GM10266 (cell line): Measurements from ENCODE around the gene CD80.
"Not testable (repeated sequence)": the region's sequence is repeated elsewhere in the genome, so short reads cannot be mapped to it uniquely, and the experiment has no call there.

ENCODE experiments used
- DNase-seq: peaks from one replicate; pipeline ENCODE4 v3.0.0; 2012; ENCODE audit errors: extremely low spot score
- TF ChIP-seq, protein P1 (sequence below): IDR thresholded peaks from 2 replicates; pipeline ENCODE4 v1.5.1; 2012; ENCODE audit warnings: mild to moderate bottlenecking, low read depth; ENCODE audit not compliant: control insufficient read depth, insufficient read depth; ENCODE audit errors: missing control alignments

The CD80 gene

DNA sequence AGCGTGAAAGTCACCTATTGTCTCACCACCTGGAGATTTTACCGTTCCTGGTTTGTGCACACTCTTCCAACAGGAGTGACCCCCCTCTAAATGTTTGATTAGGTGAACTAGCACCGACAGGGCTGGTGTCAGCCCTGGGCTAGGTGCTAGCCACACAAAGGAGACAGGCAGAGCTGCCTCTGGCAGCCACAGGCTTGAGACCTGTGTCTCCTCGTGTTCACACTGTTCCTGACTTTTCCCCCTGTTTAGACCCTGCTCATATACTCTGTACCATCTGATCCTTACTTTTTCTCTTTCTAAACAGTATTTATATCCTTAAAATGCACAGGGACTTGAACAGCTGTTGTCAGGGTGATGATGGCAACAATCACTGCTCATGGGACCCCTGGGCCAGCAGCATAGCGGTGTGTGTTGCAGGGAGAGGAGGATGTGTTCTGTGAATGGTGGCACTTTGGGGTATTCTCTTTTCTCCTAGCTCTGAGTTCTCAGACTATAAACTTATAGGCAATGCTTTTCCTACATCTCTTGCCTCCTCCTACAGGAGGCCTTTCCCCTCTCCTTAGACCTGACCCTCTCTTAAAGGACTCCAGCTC is 5.5 kb downstream of the CD80 start:
- TF ChIP-seq, protein P1, sequence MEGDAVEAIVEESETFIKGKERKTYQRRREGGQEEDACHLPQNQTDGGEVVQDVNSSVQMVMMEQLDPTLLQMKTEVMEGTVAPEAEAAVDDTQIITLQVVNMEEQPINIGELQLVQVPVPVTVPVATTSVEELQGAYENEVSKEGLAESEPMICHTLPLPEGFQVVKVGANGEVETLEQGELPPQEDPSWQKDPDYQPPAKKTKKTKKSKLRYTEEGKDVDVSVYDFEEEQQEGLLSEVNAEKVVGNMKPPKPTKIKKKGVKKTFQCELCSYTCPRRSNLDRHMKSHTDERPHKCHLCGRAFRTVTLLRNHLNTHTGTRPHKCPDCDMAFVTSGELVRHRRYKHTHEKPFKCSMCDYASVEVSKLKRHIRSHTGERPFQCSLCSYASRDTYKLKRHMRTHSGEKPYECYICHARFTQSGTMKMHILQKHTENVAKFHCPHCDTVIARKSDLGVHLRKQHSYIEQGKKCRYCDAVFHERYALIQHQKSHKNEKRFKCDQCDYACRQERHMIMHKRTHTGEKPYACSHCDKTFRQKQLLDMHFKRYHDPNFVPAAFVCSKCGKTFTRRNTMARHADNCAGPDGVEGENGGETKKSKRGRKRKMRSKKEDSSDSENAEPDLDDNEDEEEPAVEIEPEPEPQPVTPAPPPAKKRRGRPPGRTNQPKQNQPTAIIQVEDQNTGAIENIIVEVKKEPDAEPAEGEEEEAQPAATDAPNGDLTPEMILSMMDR, result no peak

DNA sequence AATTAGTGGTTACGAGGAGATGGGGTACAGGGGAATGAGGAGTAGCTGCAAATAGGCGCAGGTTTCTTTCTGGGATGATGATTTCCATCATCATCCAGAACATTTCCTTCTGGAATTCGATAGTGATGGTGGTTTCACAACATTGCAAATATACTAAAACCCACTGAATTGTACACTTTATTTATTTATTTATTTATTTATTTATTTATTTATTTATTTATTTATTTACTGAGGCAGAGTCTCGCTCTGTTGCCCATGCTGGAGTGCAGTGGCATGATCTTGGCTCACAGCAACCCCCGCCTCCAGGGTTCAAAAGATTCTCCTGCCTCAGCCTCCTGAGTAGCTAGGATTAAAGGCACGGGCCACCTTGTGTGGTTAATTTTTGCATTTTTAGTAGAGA is 6.5 kb downstream of the CD80 start:
- DNase-seq, result not testable (repeated sequence)

More for the DNA sequence above, 5.5 kb downstream of the CD80 start:
- no peak for DNase-seq

DNA sequence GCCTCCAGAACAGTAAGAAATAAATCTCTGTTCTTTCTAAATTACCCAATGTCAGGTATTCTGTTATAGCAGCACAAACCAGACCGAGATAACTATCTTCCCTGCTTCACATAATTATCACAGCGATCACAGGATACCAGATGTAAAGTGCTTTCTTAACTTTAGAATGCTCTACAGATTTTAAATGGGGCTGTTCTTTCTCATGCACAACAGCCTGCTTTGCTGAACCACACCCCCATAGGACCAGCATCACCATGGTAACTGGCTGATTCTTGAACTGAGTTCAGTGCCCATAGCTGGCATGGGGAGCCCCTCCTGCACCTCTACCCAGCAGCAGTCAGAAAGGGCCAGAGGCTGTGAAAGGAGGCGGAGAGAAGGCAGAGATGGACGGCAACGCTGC is 7.8 kb downstream of the CD80 start:
- TF ChIP-seq, protein P1, result no peak
- DNase-seq, result no peak

DNA sequence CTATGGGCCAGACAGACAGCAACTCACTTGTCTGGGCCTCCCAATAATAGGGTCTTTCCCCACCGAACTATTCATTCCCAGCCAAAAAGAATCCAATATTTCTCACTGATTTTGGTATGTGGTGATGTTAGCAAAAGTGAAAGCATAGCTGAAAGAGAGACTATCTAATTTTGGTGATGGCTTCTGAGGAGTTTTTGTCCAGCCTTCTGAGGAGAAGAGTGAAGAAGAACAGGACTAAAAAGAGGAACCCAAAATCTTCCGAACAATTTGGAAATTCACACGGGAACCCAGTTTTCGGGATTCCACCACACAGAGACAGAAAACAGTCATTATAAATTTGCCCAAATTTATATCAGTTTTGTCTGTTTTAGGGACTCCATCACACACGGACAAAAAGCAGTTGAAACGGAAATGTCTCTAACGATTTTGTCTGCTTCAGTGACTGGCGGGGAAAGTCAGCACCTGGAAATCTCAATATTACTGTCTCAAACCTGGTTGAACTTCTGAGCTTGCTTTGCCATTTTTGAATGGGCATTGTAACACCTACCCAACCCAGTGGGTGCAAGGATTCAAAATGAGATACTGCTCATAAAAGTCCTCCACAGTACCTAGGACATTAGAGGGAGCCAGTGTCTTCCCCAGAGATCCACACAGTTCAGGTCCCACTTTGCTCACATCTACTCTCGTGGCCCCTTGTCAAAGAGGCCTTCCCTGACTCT is 9.1 kb downstream of the CD80 start:
- TF ChIP-seq, protein P1, result peak; percentile 21
- DNase-seq, result no peak

DNA sequence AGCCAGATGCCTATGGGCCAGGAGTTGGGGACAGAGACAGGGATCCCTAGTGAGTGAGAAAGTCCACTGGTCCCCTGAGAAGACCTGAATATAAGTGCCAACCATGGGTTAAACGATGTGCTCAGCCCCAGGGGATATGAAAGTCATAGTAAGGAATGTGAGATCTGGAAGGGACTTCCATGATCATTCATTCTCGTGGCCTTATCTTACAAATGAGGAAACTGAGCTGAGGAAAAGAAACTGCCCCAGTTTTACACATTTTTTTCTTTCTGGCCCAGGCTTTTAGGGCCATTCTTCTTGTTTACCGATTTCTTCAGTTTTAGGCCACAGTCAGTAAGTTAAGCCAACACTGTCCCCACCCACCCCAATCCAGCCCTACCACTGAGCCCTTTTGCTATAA is 11.1 kb downstream of the CD80 start:
- no peak for DNase-seq
- TF ChIP-seq, protein P1, result no peak

DNA sequence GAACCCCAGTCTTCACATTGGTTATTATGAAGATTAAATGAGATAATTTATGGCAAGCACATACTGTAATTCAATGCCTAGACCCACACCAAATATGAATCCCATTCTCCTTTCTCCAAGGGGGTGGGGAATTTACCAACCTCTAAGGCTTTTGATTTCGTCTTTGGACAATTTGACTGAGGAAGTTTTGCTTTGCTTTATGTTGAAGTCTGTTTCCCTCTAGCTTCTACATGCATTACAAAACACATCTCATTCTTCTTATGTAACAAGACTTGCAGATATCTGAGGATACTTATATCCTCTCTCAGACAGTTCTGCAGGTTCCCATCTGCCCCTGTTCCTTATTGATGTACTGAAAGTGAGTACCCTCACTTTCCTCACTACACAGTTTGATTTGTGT is 12.2 kb downstream of the CD80 start:
- TF ChIP-seq, protein P1, result no peak

DNA sequence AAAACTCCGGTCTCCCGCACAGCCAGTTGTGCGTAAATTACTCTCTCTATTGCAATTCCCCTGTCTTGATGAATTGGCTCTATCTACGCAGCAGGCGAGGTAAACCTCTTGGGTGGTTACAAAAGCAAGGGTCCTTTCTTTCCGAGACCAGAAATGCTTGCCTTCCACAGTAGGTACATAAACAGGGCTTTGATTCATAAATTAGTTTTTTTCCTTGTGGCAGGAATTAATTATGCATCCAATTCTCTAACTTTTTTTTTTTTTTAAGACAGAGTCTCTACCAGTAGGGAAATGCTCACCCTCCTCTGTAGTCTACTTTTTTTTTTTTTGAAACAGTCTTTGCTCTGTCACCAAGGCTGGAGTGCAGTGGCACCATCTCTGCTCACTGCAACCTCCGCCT is 16.3 kb downstream of the CD80 start:
- TF ChIP-seq, protein P1, result no peak
- DNase-seq, result no peak

More for the DNA sequence above, 12.2 kb downstream of the CD80 start:
- no peak for DNase-seq
